ENCODE data around the gene PLEKHG3.

DNA sequence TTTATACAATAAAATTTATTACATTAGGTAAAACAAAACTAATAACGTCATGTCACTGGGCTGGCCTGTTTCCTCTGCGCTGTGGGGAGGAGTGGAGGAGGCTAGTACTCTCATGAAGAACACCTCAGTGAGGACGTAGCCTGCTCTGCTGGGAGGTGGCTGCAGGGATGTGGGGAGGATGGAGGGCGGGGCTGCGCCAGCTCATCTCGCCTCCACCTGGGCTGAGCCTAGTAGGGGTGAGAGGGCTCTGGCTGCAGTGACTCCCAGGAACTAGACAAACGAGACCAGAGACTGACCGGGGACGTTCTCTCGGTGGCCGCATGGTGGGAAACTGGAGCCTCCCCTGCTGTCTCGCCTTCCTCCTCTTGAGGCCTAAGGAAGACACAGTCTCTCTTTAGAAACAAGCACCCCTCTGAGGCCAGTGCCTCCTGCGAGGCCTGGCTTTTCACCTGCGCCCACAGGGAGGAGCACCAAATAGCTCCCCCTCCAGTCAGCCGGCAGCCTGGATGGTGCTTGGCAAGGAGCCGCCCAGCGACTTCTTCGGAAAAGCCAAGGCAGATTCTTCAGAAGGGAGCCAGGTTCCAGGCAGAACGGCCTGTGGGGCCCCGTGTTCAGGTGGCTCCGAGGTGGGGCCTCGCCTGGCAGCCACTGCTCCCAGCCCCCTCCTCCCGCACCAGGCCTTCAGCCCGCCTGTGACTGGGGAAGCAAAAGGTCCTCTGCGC, 62.4 kb downstream of the PLEKHG3 start:
- TF ChIP-seq, protein P1, sequence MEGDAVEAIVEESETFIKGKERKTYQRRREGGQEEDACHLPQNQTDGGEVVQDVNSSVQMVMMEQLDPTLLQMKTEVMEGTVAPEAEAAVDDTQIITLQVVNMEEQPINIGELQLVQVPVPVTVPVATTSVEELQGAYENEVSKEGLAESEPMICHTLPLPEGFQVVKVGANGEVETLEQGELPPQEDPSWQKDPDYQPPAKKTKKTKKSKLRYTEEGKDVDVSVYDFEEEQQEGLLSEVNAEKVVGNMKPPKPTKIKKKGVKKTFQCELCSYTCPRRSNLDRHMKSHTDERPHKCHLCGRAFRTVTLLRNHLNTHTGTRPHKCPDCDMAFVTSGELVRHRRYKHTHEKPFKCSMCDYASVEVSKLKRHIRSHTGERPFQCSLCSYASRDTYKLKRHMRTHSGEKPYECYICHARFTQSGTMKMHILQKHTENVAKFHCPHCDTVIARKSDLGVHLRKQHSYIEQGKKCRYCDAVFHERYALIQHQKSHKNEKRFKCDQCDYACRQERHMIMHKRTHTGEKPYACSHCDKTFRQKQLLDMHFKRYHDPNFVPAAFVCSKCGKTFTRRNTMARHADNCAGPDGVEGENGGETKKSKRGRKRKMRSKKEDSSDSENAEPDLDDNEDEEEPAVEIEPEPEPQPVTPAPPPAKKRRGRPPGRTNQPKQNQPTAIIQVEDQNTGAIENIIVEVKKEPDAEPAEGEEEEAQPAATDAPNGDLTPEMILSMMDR (conservative IDR thresholded peaks at IDR 0.05; ENCODE audit: low read length), result no peak
- no peak for TF ChIP-seq EZH2phosphoT487 (IDR thresholded peaks at IDR 0.05; ENCODE audit: borderline replicate concordance, low read depth, low read length)

Data from OCI-LY7 (cell line).